HepG2 (cell line): Measurements from ENCODE around the gene TMEM198. TPM values are rescaled to one million over a fixed set of nuclear protein-coding genes. Genes with fewer than 3 reads are reported as not detected.

Experiments
- CBX5 ChIP-seq: sonication (generic); formaldehyde crosslinking; IDR thresholded peaks from 2 replicates; pipeline ENCODE4 v1.4.0; 2020; ENCODE audit warnings: missing genetic modification reagents, borderline replicate concordance
- GFI1 ChIP-seq: sonication (generic); formaldehyde crosslinking; IDR thresholded peaks from 2 replicates; pipeline ENCODE4 v1.5.0; 2020; ENCODE audit warnings: missing genetic modification reagents, mild to moderate bottlenecking, borderline replicate concordance
- IRF2 ChIP-seq: IDR thresholded peaks from 2 replicates; pipeline ENCODE4 v1.6.1; 2018; ENCODE audit warnings: missing genetic modification reagents, missing compliant biosample characterization
- NR2F1 ChIP-seq, 2 experiments: fragments of 450-650 bp in 1 of 2; formaldehyde crosslinking in 1 of 2; IDR thresholded peaks; 2 replicates each; pipeline versions ENCODE4 v1.5.0 to v1.6.1; 2016 to 2020; ENCODE audit warnings: mild to moderate bottlenecking in 1 of 2, missing compliant biosample characterization in 1 of 2, missing genetic modification reagents in 1 of 2, moderate library complexity in 1 of 2
- RAD21 ChIP-seq: fragments of 450-650 bp; formaldehyde crosslinking; IDR thresholded peaks from 2 replicates; pipeline ENCODE4 v1.5.0; 2020; ENCODE audit warnings: mild to moderate bottlenecking
- REL ChIP-seq: sonication (generic); formaldehyde crosslinking; conservative IDR thresholded peaks from 2 replicates; pipeline ENCODE4 v1.8.0; 2022; ENCODE audit warnings: mild to moderate bottlenecking, missing genetic modification reagents, moderate library complexity
- SMC3 ChIP-seq: IDR thresholded peaks from 2 replicates; pipeline ENCODE4 v1.6.1; 2011; ENCODE audit warnings: low read length, improper control_type of control experiment
- TGIF2 ChIP-seq: IDR thresholded peaks from 2 replicates; pipeline ENCODE4 v1.6.1; 2016; ENCODE audit warnings: control low read depth, missing compliant biosample characterization
- YEATS2 ChIP-seq: sonication (generic); formaldehyde crosslinking; IDR thresholded peaks from 2 replicates; pipeline ENCODE4 v1.4.0; 2020; ENCODE audit warnings: missing genetic modification reagents, borderline replicate concordance
- ZBTB7B ChIP-seq: sonication (generic); formaldehyde crosslinking; IDR thresholded peaks from 2 replicates; pipeline ENCODE4 v1.4.0; 2020; ENCODE audit warnings: missing genetic modification reagents
- ZFX ChIP-seq: sonication (generic); formaldehyde crosslinking; IDR thresholded peaks from 2 replicates; pipeline ENCODE4 v1.4.0; 2020; ENCODE audit warnings: mild to moderate bottlenecking, low read depth, missing genetic modification reagents, moderate library complexity
- ZNF891 ChIP-seq: sonication (generic); formaldehyde crosslinking; IDR thresholded peaks from 2 replicates; pipeline ENCODE4 v1.5.0; 2020; ENCODE audit warnings: mild to moderate bottlenecking, missing genetic modification reagents
- polyA plus RNA-seq, 8 experiments: library from polyadenylated mRNA; depleted of rRNA in 3 of 8; stranded (reverse) in 7 of 8; unstranded in 1 of 8; fragments of >200 nt; fragmentation: Illumina TruSeq in 4 of 8; extraction: Trizol in 4 of 8; gene quantifications; 2 replicates each; pipeline versions ENCODE4 v1.2.1 to v1.2.3, GENCODE V29; 2011 to 2016; ENCODE audit warnings: low read depth in 4 of 8, missing spikeins in 1 of 8, mixed read lengths in 1 of 8; ENCODE audit not compliant: insufficient read depth in 1 of 8
- total RNA-seq, 5 experiments: library from RNA; depleted of rRNA; stranded (reverse); fragments of >200 nt; fragmentation: Illumina TruSeq; extraction: Trizol; gene quantifications; 2 replicates each; pipeline ENCODE4 v1.2.3, GENCODE V29; 2016; ENCODE audit warnings: low read depth in 1 of 5
- TF ChIP-seq, protein P1 (sequence below), 2 experiments: IDR thresholded peaks; 2 replicates each; pipeline ENCODE4 v1.6.1; 2011 to 2012; ENCODE audit warnings: low read length in 2 of 2, borderline replicate concordance in 1 of 2, low read depth in 1 of 2, mild to moderate bottlenecking in 1 of 2, moderate library complexity in 1 of 2
- TF ChIP-seq, protein P2 (sequence below): sonication (generic); formaldehyde crosslinking; IDR thresholded peaks from 2 replicates; pipeline ENCODE4 v1.9.0; 2022; ENCODE audit warnings: missing genetic modification reagents, mild to moderate bottlenecking, borderline replicate concordance
- TF ChIP-seq, protein P3 (sequence below): sonication (generic); formaldehyde crosslinking; IDR thresholded peaks from 2 replicates; pipeline ENCODE4 v1.5.1; 2020; ENCODE audit warnings: missing genetic modification reagents, mild to moderate bottlenecking, borderline replicate concordance
- TF ChIP-seq, protein P4 (sequence below): IDR thresholded peaks from 2 replicates; pipeline ENCODE4 v1.6.1; 2016; ENCODE audit warnings: missing compliant biosample characterization, missing genetic modification reagents, borderline replicate concordance
- TF ChIP-seq, protein P5 (sequence below): sonication (generic); formaldehyde crosslinking; IDR thresholded peaks from 2 replicates; pipeline ENCODE4 v1.4.0; 2020; ENCODE audit warnings: missing genetic modification reagents, borderline replicate concordance
- TF ChIP-seq, protein P6 (sequence below): sonication (generic); formaldehyde crosslinking; IDR thresholded peaks from 2 replicates; pipeline ENCODE4 v1.4.0; 2020; ENCODE audit warnings: mild to moderate bottlenecking, low read depth, missing genetic modification reagents

The TMEM198 gene
- total and polyA plus RNA-seq, 2 of the 13 experiments (the other 11 are each of a cell fraction or from before 2014, with no cell fraction given) = 17.3 to 23.5 TPM

DNA sequence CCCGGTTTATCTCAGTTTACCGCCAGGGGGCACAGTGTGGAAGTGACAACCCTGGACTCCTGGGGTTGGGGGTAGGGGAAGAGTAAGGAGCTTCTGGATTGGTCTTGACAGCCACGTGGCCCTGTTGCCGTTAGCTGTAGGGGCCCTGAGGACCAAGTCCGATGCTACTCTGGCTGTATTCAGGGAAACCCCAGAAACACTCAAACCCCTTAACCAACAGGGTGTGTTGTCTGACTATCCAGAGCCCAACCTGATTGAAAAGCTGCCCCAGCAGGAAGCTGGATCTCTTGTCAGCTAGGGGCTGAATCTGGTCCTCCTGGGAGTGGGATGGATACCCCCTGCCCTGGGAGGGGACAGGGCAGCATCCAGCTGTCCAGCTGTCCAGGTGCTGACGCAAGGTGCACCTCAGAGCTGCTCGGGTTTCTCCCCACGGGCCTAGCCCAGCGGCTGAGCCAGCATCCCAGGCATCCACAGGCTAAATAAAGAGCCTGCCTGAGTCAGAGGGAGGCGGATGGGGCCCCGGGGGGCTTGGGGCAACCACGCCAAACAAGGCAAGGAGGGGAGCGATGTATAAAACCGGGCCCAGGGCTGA, 48.2 kb upstream of the TMEM198 start (continued):
- TF ChIP-seq, protein P1, sequence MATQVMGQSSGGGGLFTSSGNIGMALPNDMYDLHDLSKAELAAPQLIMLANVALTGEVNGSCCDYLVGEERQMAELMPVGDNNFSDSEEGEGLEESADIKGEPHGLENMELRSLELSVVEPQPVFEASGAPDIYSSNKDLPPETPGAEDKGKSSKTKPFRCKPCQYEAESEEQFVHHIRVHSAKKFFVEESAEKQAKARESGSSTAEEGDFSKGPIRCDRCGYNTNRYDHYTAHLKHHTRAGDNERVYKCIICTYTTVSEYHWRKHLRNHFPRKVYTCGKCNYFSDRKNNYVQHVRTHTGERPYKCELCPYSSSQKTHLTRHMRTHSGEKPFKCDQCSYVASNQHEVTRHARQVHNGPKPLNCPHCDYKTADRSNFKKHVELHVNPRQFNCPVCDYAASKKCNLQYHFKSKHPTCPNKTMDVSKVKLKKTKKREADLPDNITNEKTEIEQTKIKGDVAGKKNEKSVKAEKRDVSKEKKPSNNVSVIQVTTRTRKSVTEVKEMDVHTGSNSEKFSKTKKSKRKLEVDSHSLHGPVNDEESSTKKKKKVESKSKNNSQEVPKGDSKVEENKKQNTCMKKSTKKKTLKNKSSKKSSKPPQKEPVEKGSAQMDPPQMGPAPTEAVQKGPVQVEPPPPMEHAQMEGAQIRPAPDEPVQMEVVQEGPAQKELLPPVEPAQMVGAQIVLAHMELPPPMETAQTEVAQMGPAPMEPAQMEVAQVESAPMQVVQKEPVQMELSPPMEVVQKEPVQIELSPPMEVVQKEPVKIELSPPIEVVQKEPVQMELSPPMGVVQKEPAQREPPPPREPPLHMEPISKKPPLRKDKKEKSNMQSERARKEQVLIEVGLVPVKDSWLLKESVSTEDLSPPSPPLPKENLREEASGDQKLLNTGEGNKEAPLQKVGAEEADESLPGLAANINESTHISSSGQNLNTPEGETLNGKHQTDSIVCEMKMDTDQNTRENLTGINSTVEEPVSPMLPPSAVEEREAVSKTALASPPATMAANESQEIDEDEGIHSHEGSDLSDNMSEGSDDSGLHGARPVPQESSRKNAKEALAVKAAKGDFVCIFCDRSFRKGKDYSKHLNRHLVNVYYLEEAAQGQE (IDR thresholded peaks at IDR 0.05; ENCODE audit: borderline replicate concordance in 1 of 2, low read depth in 1 of 2, low read length in 2 of 2) = peak in 1 of 2 experiments; percentile 73; a peak in 2 of 4 replicates
- TF ChIP-seq REL (CRISPR knock-in tag) = no peak
- TF ChIP-seq TGIF2 (CRISPR knock-in tag) = peak; percentile 75; the same call in 1 of the 2 replicates
- TF ChIP-seq, protein P2, sequence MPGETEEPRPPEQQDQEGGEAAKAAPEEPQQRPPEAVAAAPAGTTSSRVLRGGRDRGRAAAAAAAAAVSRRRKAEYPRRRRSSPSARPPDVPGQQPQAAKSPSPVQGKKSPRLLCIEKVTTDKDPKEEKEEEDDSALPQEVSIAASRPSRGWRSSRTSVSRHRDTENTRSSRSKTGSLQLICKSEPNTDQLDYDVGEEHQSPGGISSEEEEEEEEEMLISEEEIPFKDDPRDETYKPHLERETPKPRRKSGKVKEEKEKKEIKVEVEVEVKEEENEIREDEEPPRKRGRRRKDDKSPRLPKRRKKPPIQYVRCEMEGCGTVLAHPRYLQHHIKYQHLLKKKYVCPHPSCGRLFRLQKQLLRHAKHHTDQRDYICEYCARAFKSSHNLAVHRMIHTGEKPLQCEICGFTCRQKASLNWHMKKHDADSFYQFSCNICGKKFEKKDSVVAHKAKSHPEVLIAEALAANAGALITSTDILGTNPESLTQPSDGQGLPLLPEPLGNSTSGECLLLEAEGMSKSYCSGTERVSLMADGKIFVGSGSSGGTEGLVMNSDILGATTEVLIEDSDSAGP = peak; percentile 45; the same call in 1 of the 2 replicates
- TF ChIP-seq, protein P3, sequence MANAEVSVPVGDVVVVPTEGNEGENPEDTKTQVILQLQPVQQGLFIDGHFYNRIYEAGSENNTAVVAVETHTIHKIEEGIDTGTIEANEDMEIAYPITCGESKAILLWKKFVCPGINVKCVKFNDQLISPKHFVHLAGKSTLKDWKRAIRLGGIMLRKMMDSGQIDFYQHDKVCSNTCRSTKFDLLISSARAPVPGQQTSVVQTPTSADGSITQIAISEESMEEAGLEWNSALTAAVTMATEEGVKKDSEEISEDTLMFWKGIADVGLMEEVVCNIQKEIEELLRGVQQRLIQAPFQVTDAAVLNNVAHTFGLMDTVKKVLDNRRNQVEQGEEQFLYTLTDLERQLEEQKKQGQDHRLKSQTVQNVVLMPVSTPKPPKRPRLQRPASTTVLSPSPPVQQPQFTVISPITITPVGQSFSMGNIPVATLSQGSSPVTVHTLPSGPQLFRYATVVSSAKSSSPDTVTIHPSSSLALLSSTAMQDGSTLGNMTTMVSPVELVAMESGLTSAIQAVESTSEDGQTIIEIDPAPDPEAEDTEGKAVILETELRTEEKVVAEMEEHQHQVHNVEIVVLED (CRISPR knock-in tag) = no peak
- TF ChIP-seq, protein P4, sequence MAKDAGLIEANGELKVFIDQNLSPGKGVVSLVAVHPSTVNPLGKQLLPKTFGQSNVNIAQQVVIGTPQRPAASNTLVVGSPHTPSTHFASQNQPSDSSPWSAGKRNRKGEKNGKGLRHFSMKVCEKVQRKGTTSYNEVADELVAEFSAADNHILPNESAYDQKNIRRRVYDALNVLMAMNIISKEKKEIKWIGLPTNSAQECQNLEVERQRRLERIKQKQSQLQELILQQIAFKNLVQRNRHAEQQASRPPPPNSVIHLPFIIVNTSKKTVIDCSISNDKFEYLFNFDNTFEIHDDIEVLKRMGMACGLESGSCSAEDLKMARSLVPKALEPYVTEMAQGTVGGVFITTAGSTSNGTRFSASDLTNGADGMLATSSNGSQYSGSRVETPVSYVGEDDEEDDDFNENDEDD (CRISPR knock-in tag) = peak; percentile 48; the same call in 1 of the 2 replicates
- TF ChIP-seq, protein P5, sequence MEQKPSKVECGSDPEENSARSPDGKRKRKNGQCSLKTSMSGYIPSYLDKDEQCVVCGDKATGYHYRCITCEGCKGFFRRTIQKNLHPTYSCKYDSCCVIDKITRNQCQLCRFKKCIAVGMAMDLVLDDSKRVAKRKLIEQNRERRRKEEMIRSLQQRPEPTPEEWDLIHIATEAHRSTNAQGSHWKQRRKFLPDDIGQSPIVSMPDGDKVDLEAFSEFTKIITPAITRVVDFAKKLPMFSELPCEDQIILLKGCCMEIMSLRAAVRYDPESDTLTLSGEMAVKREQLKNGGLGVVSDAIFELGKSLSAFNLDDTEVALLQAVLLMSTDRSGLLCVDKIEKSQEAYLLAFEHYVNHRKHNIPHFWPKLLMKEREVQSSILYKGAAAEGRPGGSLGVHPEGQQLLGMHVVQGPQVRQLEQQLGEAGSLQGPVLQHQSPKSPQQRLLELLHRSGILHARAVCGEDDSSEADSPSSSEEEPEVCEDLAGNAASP (CRISPR knock-in tag) = peak; percentile 37; the same call in 1 of the 2 replicates
- peak; percentile 77; the same call in 1 of the 2 replicates for TF ChIP-seq RAD21
- TF ChIP-seq YEATS2 = no peak
- TF ChIP-seq, protein P6, sequence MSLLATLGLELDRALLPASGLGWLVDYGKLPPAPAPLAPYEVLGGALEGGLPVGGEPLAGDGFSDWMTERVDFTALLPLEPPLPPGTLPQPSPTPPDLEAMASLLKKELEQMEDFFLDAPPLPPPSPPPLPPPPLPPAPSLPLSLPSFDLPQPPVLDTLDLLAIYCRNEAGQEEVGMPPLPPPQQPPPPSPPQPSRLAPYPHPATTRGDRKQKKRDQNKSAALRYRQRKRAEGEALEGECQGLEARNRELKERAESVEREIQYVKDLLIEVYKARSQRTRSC (CRISPR knock-in tag) = no peak
- no peak for TF ChIP-seq GFI1 (CRISPR knock-in tag)
- TF ChIP-seq ZFX (CRISPR knock-in tag) = 0 out of 2 replicates have a peak, but pooled peaks have one; percentile 36
- no peak for TF ChIP-seq IRF2 (CRISPR knock-in tag)
- TF ChIP-seq ZBTB7B (CRISPR knock-in tag) = 0 out of 2 replicates have a peak, but pooled peaks have one; percentile 44
- TF ChIP-seq NR2F1 (CRISPR knock-in tag; IDR thresholded peaks at IDR 0.05) = no peak
- no peak for TF ChIP-seq ZNF891
- no peak for TF ChIP-seq CBX5
- peak; percentile 87 for TF ChIP-seq SMC3
